NCI-H460 (cell line): ENCODE results near the gene SLC25A45. TPM values are rescaled to one million over a fixed set of nuclear protein-coding genes. Genes with fewer than 3 reads are reported as not detected.

Source experiments
- DNase-seq: peaks from one replicate; pipeline ENCODE4 v3.0.0-alpha.2; 2016; ENCODE audit warnings: low read depth; ENCODE audit errors: extremely low read depth
- polyA plus RNA-seq: library from polyadenylated mRNA; depleted of rRNA; stranded (reverse); fragments of >200 nt; gene quantifications from 2 replicates; pipeline ENCODE4 v1.2.3, GENCODE V29; 2014; cell fraction: nucleus; rRNA removed
- total RNA-seq: library from RNA; depleted of rRNA; stranded (reverse); fragments of >200 nt; shearing (Covaris generic); gene quantifications from 2 replicates; pipeline ENCODE4 v1.2.3, GENCODE V29; 2014; rRNA removed

SLC25A45 gene
- 2.0 and 4.0 TPM in 2 replicates for total RNA-seq
- polyA plus RNA-seq = 7.0 and 7.5 TPM in 2 replicates

DNA sequence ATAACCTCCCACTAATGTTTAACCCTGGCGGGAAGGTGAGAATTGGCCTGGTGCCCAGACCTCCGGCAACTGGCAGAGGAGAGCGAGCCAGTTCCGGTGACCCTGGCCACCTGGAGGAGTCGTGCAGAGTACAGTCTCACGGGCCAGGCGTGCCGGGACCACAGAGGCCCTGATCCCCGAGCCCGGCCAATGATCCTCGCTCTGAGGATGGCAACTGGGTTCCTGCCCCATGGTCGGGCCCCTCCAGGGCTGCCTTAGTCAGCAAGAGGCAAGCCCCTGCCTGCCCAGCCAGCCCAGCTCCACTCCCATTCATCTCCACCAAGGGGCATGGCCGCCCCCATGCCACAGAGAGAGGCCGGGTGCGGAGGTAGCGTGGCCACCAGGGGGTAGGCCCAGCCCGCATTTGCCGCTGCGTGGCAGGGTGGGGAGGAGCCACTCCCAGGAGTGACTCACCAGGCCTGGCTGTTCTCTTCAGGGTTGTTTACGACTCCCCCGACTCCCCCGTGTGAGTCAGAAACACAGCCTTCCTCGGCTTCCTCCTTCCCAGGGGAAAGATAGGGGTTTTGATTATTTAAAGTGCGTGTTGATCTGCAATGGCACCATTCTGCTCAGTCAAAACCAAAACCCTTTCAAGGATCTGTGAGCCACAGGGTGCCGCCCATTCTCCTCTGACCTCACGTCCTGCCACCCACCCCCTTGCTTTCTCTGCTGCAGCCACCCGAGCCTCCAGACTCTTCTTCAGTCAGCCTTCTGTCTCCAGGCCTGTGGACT lies at the start of gene SLC25A45:
SLC25A45 (minus strand) TSS at position 614 of the 771 bp plus-strand sequence. CDS start 695 bp downstream, outside the sequence.
- DNase-seq = peak; percentile 93

DNA sequence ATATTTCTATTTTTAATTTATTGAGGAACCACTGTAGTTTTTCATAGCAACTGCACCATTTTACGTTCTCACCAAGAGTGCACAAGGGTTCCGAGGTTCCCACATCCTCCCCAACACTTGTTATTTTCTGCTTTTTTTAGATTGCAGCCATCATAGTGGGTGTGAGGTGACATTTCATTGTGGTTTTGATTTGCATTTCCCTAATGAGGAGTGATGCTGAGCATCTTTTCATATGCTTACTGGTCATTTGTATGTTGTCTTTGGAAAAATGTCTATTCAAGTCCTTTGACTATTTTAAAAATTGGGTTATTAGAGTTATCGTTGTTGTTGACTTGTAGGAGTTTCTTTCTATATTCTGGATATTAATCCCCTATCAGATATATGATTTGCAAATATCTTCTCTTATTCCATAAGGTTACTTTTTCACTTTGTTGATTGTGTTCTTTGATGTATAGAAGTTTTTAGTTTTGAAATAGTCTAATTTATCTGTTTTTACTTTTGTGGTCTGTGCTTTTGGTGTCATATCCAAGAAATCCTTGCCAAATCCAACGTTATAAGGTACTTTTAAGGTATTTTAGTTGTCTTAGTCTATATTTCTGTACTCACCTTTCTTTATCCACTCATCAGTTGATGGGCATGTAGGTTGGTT lies 49.1 kb upstream of the SLC25A45 start:
- DNase-seq = no peak

DNA sequence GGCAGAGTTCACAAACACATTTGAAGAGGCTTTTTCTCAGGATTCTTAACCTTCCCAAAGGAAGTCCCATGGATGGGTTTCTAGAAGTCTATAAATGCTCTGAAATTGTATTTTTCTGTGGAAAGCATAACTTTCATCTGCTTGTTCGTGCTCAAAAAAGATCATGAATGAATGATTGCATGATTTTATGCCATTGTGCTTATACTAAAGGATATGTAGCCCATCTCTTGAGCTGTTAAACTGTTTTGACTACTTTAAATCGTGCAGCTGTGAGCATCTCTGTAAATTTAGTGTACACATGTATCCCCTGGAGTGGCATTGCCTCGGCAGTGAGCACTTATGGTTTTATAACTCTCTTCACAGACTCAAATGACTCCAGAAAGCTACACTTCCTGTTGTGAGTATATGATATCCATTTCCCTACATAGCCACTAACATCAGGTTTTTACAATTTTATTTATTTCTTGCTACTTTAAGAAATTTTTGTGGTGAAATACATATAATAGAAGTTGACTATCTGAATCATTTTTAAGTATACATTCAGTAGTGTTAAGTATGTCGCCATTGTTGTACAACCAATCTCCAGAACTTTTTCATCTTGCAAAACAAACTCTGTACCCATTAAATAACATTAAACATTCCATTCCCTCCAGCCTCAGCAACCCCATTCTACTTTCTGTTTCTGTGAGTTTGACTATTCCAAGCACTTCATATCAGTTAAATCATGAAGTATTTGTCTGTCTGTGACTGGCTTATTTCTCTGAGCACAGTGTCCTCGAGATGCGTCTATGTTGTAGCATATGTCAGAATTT lies 48.2 kb upstream of the SLC25A45 start:
- DNase-seq = no peak

DNA sequence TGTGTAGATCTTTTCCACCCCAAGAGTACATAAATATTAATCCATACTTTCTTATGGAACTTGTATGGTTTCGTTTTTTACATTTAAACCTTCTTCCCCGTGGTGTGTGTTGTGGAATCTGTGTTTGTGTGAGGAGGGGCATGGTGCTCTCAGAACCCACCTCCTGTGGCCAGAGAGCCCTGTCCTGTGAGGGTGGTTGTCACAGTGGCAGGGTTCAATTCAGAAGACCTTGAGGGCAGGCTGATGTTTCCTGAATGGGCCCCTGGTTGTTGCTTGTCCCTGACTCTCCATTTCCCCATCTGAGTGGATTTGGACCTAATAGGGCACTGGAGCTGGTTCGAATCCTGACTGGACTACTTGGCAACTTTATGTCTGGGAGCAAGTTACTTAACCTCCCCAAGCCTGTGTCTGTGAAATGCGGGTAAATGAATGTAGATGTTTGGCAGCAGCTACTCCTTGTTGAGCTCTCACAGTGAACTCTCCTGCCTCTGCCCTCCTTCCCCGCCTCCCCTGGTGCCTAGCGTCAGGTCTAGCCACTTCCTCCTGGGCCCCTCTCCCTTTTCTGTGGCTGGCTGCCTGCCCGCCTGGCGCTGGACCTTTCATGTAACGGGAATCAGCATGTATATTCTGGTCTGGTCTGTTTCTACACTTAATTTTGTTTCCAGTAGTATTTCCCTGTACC lies 47.4 kb upstream of the SLC25A45 start:
- DNase-seq = peak; percentile 54

DNA sequence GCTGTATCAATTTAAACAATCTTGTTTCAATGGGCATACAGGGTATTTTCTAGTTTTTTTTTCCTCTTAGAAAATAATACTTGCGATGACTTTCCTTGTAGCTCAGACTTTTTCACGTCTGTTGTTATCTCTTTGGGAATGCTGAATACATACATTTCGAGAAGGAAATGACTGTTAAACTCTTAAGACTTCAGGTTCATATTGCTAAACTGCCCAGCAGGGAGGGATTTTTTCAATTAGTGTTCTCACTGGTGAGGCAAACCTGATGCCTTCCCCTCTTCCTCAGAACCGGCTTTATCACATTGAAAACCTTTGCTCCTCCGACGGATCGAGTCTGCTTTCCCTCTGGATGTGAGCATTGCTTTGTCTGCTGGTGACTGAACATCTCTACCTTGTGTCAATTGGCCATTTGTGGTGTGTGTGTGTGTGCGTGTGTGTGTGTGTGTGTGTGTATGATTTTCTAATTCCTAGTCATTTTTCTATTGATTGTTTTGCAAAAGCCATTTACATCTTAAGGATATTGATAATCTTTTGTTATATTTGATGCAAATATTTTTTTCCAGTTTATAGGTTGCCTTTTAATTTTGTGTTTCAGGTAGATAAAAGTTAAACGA lies 46.7 kb upstream of the SLC25A45 start:
- DNase-seq = peak; percentile 55

GRCh38 chr11:65428578-65429067 lies 46.2 kb upstream of the SLC25A45 start:
- no peak for DNase-seq

DNA sequence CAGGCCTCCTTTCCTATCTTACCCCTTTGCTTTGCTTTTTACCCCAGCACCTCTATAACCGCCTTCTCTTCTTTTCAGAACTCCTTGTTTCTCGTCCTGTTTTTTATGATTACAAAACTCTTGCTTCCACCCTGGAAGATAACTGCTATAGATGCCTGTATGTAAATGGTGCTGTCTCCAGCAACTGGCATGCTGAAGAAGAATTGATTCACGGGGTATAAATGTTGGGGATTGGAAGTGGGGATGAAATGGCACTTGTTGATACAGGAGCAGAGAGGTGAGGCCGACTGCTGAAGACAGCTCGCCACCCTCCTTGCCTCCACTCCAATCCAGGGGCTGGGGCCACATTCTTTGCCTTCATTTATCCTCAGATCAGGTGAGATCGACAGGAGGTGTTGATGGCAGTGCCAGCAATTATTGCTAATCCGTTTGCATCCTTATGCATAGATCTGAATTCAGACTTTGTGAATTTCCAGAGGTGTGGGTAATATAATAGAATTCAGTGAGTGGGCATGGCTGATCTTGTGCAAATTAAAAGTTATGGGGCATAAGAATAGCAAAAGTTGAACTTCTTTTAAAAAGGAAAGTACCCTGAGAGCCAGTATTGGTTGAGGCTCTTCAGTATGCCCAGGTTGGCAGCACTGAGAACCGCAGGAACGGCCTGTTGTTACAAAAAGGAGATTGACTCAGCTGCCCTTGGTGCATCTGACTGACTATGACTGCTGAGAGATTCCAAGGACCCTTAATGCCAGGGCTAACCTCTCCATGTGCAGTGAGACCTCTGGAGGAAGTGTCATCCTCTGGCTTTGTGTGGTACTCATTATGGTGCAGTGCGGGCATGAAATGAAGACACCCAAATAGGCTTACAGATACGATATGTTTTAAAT lies 45.5 kb upstream of the SLC25A45 start:
- DNase-seq = peak; percentile 61

DNA sequence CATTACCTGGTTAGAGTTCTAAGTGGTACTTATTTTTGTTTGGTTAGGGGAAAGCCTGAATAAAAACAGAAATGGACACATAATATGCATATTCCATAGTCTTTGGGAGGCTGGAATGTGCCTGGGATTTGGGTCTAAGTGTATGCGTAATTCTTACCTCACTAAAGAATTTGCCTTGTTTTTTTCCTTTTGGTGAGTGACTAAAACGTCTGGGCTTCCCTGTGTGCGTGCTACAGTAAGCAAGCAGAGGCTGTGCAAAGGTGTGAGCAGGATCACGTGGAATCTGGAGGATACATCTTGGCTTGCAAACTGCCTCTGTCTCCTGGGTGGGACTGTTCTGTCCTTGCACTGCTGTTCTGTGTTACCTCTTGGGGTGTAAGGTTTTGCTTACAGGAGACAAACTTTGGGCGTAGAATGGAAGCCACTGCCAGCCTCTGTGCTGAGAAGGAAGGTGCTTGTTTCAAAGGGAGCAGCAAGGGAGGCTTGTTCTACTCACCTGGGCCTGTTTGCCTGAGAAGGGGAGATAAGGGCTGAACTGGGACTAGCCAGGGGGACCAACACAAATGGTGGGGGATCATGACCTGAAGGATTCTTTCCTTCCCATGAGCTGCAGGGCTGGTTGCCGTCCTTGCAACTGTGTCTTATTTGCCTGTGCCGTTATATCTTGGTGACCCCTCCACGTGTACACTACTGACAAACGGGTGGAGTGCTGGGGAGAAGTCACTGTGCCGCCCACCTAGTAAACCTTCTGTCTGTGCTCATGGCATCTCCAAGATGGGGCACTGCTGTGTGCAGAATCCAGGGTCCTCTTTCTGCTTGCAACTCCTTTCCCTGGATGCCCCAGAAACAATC lies 44.6 kb upstream of the SLC25A45 start:
- DNase-seq = no peak

- DNase-seq = peak; percentile 67
Measured at GRCh38 chr11:65425971-65426838, 43.8 kb upstream of the SLC25A45 start.

DNA sequence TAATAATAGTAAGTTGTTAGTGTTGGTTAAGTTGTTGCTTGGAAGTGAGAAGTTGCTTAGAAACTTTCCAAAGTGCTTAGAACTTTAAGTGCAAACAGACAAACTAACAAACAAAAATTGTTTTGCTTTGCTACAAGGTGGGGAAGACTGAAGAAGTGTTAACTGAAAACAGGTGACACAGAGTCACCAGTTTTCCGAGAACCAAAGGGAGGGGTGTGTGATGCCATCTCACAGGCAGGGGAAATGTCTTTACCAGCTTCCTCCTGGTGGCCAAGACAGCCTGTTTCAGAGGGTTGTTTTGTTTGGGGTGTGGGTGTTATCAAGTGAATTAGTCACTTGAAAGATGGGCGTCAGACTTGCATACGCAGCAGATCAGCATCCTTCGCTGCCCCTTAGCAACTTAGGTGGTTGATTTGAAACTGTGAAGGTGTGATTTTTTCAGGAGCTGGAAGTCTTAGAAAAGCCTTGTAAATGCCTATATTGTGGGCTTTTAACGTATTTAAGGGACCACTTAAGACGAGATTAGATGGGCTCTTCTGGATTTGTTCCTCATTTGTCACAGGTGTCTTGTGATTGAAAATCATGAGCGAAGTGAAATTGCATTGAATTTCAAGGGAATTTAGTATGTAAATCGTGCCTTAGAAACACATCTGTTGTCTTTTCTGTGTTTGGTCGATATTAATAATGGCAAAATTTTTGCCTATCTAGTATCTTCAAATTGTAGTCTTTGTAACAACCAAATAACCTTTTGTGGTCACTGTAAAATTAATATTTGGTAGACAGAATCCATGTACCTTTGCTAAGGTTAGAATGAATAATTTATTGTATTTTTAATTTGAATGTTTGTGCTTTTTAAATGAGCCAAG lies 42.9 kb upstream of the SLC25A45 start:
- DNase-seq = peak; percentile 77

DNA sequence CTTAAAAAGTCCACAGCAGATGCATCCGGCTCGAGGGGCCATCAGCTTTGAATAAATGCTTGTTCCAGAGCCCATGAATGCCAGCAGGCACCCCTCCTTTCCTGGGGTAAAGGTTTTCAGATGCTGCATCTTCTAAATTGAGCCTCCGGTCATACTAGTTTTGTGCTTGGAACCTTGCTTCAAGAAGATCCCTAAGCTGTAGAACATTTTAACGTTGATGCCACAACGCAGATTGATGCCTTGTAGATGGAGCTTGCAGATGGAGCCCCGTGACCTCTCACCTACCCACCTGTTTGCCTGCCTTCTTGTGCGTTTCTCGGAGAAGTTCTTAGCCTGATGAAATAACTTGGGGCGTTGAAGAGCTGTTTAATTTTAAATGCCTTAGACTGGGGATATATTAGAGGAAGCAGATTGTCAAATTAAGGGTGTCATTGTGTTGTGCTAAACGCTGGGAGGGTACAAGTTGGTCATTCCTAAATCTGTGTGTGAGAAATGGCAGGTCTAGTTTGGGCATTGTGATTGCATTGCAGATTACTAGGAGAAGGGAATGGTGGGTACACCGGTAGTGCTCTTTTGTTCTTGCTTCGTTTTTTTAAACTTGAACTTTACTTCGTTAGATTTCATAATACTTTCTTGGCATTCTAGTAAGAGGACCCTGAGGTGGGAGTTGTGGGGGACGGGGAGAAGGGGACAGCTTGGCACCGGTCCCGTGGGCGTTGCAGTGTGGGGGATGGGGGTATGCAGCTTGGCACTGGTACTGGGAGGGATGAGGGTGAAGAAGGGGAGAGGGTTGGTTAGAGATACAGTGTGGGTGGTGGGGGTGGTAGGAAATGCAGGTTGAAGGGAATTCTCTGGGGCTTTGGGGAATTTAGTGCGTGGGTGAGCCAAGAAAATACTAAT lies 42.0 kb upstream of the SLC25A45 start:
- DNase-seq = no peak

- no peak for DNase-seq
Measured at GRCh38 chr11:65423516-65424204, 41.2 kb upstream of the SLC25A45 start.

DNA sequence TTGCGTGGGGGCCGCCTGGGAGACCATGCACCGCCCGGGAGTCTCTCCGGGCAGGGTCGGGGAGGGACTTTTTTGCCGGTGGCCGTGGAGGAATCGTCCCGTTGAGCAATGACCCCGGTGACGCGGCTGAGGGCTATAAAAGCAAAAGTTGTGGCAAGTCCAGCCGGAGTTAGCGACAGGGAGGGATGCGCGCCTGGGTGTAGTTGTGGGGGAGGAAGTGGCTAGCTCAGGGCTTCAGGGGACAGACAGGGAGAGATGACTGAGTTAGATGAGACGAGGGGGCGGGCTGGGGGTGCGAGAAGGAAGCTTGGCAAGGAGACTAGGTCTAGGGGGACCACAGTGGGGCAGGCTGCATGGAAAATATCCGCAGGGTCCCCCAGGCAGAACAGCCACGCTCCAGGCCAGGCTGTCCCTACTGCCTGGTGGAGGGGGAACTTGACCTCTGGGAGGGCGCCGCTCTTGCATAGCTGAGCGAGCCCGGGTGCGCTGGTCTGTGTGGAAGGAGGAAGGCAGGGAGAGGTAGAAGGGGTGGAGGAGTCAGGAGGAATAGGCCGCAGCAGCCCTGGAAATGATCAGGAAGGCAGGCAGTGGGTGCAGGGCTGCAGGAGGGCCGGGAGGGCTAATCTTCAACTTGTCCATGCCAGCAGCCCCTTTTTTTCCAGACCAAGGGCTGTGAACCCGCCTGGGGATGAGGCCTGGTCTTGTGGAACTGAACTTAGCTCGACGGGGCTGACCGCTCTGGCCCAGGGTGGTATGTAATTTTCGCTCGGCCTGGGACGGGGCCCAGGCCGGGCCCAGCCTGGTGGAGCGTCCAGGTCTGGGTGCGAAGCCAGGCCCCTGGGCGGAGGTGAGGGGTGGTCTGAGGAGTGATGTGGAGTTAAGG lies 40.4 kb upstream of the SLC25A45 start, which contains the start of gene NEAT1:
NEAT1 (plus strand) TSS at position 166 of the 883 bp plus-strand sequence.
- peak; percentile 85 for DNase-seq
